ENCODE data around the gene GRB2. TPM values are rescaled to one million over a fixed set of nuclear protein-coding genes. Genes with fewer than 3 reads are reported as not detected.
A peak's percentile ranks its signal among the peaks of the same experiment; 100 is the strongest.
"Not testable (repeated sequence)": the region's sequence is repeated elsewhere in the genome, so short reads cannot be mapped to it uniquely, and the experiment has no call there.

The GRB2 gene
- 100 to 1,000 TPM in 1 of 2 donors, 10 to 100 TPM in 1; 77.1 to 151 TPM for total RNA-seq
- 100 to 1,000 TPM in 1 of 2 donors, 10 to 100 TPM in 1; 51.0 to 198 TPM for polyA plus RNA-seq
- long read RNA-seq, donor 1, transcript GRB2-205 (5 exons, 3,182 nt): minor isoform, 12 of 45 reads
- long read RNA-seq, donor 1, transcript GRB2-202 (6 exons, 3,248 nt): major isoform, 25 of 45 reads
- long read RNA-seq, donor 1, partial matches to known transcripts: 8 of 45 reads
- long read RNA-seq, donor 1, other reads (novel, unspliced or antisense): 0 of 45 reads
- long read RNA-seq, donor 2, transcript GRB2-202 (6 exons, 3,248 nt): major isoform, 9 of 11 reads
- long read RNA-seq, donor 2, partial matches to known transcripts: 0 of 11 reads
- long read RNA-seq, donor 2, other reads (novel, unspliced or antisense): 0 of 11 reads
- long read RNA-seq, donor 3, partial matches to known transcripts: 79 of 85 reads
- long read RNA-seq, donor 3, other reads (novel, unspliced or antisense): 0 of 85 reads
- long read RNA-seq, donor 4, transcript GRB2-202 (6 exons, 3,248 nt): major isoform, 9 of 16 reads
- long read RNA-seq, donor 4, transcript GRB2-205 (5 exons, 3,182 nt): minor isoform, 5 of 16 reads
- long read RNA-seq, donor 4, partial matches to known transcripts: 0 of 16 reads
- long read RNA-seq, donor 4, other reads (novel, unspliced or antisense): 0 of 16 reads
- long read RNA-seq, donor 5, transcript GRB2-202 (6 exons, 3,248 nt): major isoform, 11 of 93 reads
- long read RNA-seq, donor 5, transcript GRB2-205 (5 exons, 3,182 nt): minor isoform, 6 of 93 reads
- long read RNA-seq, donor 5, partial matches to known transcripts: 76 of 93 reads
- long read RNA-seq, donor 5, other reads (novel, unspliced or antisense): 0 of 93 reads

DNA sequence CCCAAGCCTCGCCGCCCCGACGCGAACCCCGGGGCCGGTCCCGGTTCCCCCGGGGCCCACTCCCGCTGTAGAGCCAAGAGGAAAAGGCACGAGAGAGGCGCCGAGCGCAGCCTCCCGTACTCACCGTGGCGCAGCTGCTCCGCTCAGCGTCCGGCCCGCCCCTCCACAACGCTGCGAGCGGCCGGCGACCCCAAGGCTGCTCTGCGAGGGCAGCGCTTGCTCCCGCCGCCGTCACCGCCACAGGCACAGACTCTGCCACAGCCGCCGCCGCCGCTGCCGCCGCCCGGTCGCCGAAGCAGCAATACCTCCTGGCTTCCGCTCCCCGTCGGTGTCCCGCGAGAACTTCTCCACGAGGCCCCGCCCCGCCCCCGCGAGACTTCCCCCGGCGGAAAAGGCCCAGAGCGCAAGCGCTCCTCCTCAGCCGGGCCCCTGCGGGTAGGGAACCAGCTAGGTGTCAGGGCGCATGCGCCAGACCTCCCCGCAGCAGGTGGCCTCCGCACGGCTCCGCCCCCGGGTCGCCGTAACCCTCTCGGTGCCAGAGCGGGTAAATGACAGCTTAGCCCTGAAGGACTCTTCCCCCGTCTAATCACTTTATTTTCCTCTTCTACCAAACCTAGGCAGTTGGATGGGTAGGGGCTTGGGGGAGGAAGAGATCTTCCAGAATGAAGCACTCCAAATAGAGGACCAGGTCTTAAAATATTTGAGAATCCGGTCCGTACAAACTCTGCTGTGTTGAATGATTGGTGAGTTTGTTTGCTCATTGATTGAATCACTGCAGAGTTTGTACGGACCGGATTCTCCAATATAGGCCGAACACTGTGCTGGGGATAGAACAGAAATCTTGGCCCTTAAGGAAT lies at the start of gene GRB2:
GRB2 (minus strand) TSS at position 314 of the 857 bp plus-strand sequence. CDS start 12,050 bp downstream, outside the sequence.
- peak; percentile 96 for ATAC-seq (ENCODE audit: insufficient read depth, low FRiP score)
- no peaks in the 10 kb centered on the region for H3K9me3 ChIP-seq (ENCODE audit: control insufficient read depth in 4 of 4, insufficient read depth in 3 of 4, low read length in 3 of 4)
- WGBS, 2 donors: 0 to 1% methylated on average over 60 to 74 of the region's 74 CpGs
- peak within 1 kb of the TSS in 1 of 2 donors; percentile 60 for H3K9ac ChIP-seq (ENCODE audit: insufficient read depth in 1 of 2, low read length in 2 of 2)
- no peaks in the 10 kb centered on the region for H3K27me3 ChIP-seq (ENCODE audit: control insufficient read depth in 3 of 3, insufficient read depth in 3 of 3, low read length in 2 of 3)
- peak within 1 kb of the TSS; percentile 99 for H3K4me3 ChIP-seq
- no peaks in the 10 kb centered on the region for H3K36me3 ChIP-seq (ENCODE audit: control insufficient read depth in 4 of 4, insufficient read depth in 4 of 4, low read length in 4 of 4)
- H3K27ac ChIP-seq (ENCODE audit: low read depth in 1 of 2, low read length in 1 of 2): peak within 1 kb of the TSS; percentile 92 to 98
- TF ChIP-seq, protein P1, sequence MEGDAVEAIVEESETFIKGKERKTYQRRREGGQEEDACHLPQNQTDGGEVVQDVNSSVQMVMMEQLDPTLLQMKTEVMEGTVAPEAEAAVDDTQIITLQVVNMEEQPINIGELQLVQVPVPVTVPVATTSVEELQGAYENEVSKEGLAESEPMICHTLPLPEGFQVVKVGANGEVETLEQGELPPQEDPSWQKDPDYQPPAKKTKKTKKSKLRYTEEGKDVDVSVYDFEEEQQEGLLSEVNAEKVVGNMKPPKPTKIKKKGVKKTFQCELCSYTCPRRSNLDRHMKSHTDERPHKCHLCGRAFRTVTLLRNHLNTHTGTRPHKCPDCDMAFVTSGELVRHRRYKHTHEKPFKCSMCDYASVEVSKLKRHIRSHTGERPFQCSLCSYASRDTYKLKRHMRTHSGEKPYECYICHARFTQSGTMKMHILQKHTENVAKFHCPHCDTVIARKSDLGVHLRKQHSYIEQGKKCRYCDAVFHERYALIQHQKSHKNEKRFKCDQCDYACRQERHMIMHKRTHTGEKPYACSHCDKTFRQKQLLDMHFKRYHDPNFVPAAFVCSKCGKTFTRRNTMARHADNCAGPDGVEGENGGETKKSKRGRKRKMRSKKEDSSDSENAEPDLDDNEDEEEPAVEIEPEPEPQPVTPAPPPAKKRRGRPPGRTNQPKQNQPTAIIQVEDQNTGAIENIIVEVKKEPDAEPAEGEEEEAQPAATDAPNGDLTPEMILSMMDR (IDR thresholded peaks at IDR 0.05; ENCODE audit: control extremely low read depth, extremely low read depth): peak; percentile 1
- peak; percentile 98 to 99 (median 98) for DNase-seq
- H3K4me1 ChIP-seq (ENCODE audit: control insufficient read depth in 5 of 5, insufficient read depth in 5 of 5, low read length in 5 of 5): peaks cover 0 to 10% (median 0%) of the 10 kb centered on the region in 5 donors

DNA sequence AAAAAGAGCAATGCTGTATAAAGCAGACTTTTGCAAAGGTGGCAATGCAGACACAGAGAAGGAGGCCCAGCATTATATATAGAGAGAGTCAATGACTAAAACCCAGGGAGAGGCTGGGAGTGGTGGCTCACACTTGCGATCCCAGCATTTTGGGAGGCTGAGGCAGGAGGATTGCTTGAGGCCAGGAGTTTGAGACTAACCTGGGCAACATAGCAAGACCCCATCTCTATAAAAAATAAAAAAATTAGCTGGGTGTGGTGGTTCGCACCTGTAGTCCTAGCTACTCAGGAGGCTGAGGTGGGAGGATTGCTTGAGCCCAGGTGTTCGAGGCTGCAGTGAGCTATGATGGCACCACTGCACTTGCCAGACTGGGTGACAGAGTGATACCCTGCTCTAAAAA lies 49.2 kb upstream of the GRB2 start:
- ATAC-seq (ENCODE audit: insufficient read depth, low FRiP score); H3K36me3 ChIP-seq (ENCODE audit: control insufficient read depth in 4 of 4, insufficient read depth in 4 of 4, low read length in 4 of 4); H3K9ac ChIP-seq (ENCODE audit: insufficient read depth in 1 of 2, low read length in 2 of 2); H3K9me3 ChIP-seq (ENCODE audit: control insufficient read depth in 4 of 4, insufficient read depth in 3 of 4, low read length in 3 of 4); H3K27me3 ChIP-seq (ENCODE audit: control insufficient read depth in 3 of 3, insufficient read depth in 3 of 3, low read length in 2 of 3); H3K27ac ChIP-seq (ENCODE audit: low read depth in 1 of 2, low read length in 1 of 2); H3K4me3 ChIP-seq; DNase-seq: not testable (repeated sequence)
- 98 to 99% methylated on average over 3 of the region's 3 CpGs for WGBS, 2 donors
- peaks cover 3 to 17% (median 12%) of the 10 kb centered on the region in 5 donors for H3K4me1 ChIP-seq (ENCODE audit: control insufficient read depth in 5 of 5, insufficient read depth in 5 of 5, low read length in 5 of 5)

DNA sequence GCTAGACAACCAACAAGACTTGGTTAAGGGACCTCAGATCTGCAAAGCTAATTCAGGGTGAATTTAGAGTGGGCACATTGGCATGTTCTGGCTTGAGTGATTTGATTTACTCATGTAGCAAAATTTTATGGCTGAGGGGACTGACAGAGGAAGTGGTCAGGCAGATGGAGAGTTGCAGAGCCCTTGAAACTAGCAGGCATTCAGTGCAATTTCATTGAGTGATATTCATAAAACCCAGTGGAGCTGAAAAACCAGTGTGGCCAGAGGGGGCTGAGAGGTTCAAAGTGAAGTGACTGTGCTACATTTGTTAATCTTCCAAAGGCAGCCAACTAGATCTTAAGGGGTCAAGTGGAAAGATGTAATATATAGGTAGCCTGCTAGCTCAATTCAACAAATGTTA lies 48.7 kb upstream of the GRB2 start:
- no peak overlapping the region for H3K9ac ChIP-seq (ENCODE audit: insufficient read depth in 1 of 2, low read length in 2 of 2)
- ATAC-seq (ENCODE audit: insufficient read depth, low FRiP score) (no peak), DNase-seq (no peak)
- H3K27ac ChIP-seq (ENCODE audit: low read depth in 1 of 2, low read length in 1 of 2): no peak overlapping the region
- TF ChIP-seq, protein P1 (IDR thresholded peaks at IDR 0.05; ENCODE audit: control extremely low read depth, extremely low read depth): no peak
- H3K4me3 ChIP-seq: no peak overlapping the region
- no peaks in the 10 kb centered on the region for H3K36me3 ChIP-seq (ENCODE audit: control insufficient read depth in 4 of 4, insufficient read depth in 4 of 4, low read length in 4 of 4)
- peaks cover 3 to 17% (median 12%) of the 10 kb centered on the region in 5 donors for H3K4me1 ChIP-seq (ENCODE audit: control insufficient read depth in 5 of 5, insufficient read depth in 5 of 5, low read length in 5 of 5)
- no peaks in the 10 kb centered on the region for H3K9me3 ChIP-seq (ENCODE audit: control insufficient read depth in 4 of 4, insufficient read depth in 3 of 4, low read length in 3 of 4)
- H3K27me3 ChIP-seq (ENCODE audit: control insufficient read depth in 3 of 3, insufficient read depth in 3 of 3, low read length in 2 of 3): no peaks in the 10 kb centered on the region

Measured in lung (tissue), 16 donors.